Frontal cortex (tissue), 4 donors: ENCODE measurements around the gene RAB40A. TPM values are rescaled to one million over a fixed set of nuclear protein-coding genes. Genes with fewer than 3 reads are reported as not detected.
"Not testable (repeated sequence)": the region's sequence is repeated elsewhere in the genome, so short reads cannot be mapped to it uniquely, and the experiment has no call there.

Source experiments
- DNase-seq, 2 donors: peaks; one replicate each; pipeline ENCODE4 v3.0.0; 2012; ENCODE audit warnings: low spot score in 2 of 2
- FAIRE-seq: peaks from 2 replicates; lab custom pipeline; 2012; peaks lifted over from hg19 to GRCh38; lab: Jason Lieb, UNC
- total RNA-seq: library from RNA; depleted of rRNA; stranded (reverse); fragments of >200 nt; gene quantifications from one replicate; pipeline ENCODE4 v1.2.3, GENCODE V29; 2014
- donor health status: control.
- donor health status: control.
- donor health status: control.

RAB40A gene
- total RNA-seq, 1 donor from 2014 or later = 0.82 TPM

DNA sequence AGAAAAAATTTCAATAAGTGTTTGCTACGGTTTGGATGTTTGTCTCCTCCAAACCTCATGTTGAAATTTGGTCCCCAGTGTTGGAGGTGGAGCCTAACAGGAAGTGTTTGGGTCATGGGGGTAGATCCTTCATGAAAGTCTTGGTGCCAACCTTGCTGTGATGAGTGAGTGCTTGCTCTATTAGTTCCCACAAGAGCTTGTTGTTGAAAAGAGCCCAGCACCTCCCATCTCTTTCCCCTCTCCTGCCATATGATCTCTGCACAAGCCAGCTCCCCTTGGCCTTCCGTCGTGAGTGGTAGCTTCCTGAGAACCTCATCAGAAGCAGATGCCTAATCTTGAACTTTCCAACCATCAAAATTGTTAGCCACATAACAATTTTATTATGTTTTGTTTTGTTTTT is 10.3 kb upstream of the RAB40A start:
- DNase-seq (no peak), FAIRE-seq (no peak)

DNA sequence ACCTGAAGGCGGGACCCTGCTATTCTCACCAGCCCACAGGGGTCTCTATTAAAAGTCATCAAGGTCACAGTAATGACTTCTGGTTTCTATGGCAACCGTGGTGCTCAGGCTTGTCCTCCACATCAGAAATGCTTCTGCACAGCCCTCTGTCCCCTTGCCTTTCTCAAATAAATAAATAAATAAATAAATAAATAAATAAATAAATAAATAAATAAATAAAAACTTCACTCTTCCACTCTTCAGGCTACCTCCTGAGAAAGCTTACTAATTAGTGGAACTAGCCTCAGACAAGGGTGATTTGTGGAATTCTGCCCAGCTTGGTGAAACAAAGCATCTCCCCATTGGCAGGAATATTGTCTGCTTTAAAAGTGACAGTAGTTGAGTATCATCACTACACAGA is 5.5 kb upstream of the RAB40A start:
- FAIRE-seq (no peak), DNase-seq (no peak)

DNA sequence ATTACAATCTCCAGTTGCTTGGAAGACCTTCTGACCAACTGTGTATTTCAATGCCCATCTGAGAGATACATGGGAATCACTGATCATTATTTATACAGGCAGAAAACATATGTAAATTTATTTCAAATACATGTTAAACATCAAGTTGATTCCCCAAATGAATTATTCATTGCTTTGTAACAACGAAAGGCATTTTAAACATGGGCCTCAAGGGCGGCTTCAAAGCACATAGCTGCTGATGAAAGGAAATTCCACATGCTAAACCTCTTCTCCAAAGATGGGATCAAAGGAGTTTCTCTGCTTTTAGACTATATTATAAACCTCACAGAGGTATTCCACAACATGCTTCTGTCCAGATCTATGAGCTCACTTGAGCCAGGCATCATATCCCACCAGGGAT is 4.3 kb upstream of the RAB40A start:
- DNase-seq (no peak), FAIRE-seq (no peak)

DNA sequence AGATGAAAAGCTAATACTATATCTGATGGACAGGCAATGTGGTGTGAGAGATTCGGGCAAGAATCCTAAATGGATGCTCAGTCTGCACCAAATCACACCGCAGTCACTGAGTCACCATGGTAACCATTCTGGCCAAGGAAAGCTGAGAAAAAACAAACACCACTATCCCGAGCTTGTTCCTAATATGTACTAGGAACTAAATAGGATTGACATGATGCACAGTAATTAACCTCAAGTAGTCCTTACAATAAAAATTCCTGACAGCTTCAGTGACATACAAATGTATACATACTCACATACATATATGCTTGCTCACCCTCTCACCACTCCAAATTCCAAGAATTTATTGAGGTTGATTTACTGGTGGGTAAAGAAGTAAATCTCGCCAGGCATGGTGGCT is 1.1 kb upstream of the RAB40A start:
- peak in 1 of 2 donors; percentile 0 for DNase-seq
- FAIRE-seq = no peak

DNA sequence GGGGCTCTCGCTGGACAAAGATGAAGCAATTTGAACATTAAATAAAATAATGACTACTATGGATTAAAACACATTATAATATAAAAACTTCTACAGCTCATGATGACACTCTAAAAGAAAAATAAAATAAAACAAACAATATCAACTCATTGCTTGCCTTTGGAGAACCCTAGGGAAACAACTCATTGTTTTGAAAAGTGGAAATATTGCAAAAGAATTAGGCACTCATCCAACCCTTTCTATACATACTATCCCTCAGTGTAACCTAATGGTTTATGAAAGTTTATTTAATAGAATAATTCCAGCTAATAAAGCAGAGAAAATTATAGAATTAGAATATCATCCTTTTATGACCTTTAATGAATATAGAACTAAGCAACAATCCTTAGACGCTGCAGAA is 718 bp downstream of the RAB40A start:
- DNase-seq = no peak
- FAIRE-seq = no peak

DNA sequence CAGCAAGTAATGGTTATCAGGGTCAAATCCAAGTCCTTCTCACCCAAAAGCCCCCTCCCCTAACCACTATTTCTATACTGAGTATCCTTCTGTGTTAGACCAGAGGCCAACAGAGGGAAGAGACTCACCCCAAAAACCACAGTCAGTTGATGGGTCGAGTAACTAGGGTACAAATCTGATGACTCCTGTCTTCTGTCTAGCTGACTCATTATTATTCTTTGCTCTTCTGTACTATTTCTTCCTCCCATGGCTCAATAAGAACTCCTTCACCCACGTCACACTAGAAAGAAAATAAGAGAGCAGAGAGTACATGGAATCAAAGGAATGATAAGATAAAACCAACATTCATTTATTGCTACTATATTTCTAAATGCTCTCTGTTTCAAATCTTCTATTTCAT is 2.0 kb downstream of the RAB40A start:
- DNase-seq = no peak
- FAIRE-seq = no peak

DNA sequence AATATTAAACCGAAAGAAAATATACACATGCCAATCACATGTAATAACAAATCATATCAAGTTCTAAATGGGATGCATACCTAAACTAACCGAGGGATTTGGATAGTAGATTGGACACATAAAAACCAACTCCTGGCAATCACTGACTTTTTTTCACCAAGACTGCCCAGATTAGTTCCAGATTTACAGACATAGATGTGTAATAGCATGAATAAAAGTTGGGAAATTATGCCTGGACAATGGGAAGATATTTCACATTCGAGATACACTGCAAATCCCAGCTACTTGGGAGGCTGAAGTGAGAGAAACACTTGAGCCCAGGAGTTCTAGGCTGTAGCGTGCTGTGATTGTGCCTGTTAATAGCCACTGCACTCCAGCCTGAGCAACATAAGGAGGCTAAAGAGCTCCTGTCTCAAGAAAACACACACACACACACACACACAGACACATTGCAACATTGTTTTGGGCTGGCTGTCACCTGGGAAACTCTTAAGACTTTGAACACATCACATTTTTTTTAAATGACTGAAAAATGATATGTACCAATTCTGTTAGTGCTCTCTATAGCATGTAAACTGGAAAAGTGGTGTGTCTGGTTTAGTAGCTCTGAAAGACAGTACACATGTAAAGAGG is 5.7 kb downstream of the RAB40A start:
- FAIRE-seq (no peak), DNase-seq (no peak)

DNA sequence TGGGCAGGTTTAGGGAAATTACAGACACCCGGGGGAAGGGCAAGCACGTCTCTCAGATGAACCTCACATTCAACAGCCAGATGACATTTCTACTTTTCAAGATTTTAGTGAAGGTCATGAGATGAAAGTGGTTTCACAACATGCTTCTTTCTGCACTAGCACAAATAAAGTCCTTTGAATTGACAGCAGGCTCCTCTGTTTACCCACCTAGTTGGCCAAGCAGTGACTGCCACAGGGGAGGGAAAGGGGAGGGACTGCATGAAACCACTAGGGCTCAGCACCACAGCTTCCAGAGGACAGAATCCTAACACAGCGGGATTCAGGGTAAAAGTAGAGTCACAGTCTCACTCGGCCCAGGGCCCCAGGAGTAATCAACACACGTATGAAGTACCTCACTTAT is 6.2 kb downstream of the RAB40A start:
- FAIRE-seq (no peak), DNase-seq (no peak)

DNA sequence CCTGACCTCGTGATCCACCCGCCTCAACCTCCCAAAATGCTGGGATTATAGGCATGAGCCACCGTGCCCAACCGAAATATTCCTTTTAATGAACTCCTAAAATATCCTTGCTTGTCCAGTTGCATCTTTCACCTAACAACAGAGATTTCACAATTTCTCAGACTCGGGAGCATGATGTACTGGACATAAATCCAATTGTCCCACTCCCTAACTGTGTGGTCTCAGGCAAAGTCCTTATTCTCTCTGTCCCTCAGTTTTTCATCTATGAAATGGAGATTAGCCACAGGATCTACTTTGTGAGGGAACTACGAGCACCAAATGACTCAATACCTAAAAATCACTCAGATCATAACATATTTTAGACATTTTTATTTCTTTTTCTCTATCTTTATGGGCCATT is 9.3 kb downstream of the RAB40A start:
- FAIRE-seq (no peak), DNase-seq (no peak)

DNA sequence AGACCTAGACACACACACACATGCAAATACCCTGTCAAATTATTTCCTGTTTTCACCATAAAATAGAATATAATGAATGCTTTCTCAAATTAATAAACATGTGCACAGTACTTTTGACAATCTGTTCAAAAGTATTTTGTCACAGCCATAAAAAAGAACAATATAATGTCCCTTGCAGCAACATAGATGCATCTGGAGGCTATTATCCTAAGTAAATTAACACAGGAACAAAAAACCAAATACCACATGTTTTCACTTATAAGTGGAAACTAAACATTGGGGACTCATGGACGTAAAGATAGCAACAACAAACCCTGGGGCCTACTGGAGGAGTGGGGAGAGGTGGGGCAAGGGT is 15.5 kb downstream of the RAB40A start:
- FAIRE-seq (no peak), DNase-seq (no peak)

DNA sequence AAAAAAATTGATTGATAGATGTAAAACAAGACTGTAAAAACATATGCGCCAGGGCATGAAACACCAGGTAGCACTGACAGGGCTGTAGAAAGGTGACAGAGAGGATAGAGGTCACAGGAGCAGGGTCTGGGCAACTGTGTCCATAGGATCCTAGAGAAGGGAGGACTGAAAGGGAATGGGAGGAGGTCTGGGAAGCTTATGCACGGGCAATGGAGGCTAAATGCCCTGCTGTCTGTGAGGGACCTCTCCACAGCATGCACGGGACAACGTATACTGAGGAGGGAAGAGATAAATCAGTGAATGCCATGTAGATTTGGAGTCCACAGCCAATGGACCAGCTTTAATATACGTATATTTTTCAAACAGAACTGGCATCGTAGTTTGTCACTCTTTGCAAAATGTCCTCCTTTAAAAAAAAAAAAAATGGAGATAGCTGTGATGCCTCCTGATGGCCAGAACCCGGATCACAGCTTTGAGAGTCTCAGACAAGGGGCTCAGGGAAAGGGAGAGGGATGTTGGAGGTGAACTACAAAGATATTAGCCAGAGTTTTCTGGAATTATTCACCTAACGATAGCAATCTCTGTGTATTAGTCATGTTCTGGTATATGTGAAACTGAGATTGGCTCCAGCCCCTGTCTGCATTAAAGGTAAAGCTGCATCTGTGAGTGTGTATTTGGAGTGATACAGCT is 16.0 kb downstream of the RAB40A start:
- DNase-seq = no peak
- no peak for FAIRE-seq

DNA sequence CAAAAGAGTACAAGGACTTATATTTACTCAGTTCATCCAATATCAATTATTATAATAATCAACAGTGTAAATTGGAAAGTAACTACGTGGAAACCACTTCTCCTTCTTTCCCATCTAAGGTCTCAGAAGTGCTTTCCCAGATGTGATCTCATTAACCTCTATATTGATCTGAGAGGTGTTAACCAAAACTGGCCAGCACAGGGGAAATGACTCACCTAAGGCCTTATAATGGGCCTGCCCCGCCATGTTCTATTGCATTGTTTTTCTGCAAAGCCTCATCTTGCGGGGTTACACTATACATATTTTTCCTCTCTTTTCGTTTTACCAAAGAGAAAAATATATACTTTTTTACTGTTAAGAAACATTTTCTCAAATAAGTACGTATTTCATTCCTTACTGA is 20.5 kb downstream of the RAB40A start:
- DNase-seq (no peak), FAIRE-seq (no peak)

DNA sequence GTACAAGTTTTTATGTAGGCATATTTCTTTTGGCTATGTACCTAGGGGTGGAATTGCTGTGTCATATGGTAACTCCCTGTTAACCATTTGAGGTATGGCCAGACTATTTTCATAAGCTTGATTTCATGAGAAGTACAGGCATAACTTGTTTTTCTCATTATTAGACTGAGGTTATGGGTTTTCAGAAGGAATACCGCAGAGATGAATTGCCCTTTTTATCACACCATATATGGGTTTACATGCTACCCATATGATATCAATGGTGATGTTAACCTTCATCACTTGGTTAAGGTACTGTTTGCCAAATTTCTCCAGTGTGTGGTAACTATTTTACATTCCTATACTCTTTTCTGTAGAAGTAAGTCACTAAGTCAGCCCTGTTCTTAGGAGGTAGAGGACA is 23.5 kb downstream of the RAB40A start:
- FAIRE-seq (no peak), DNase-seq (no peak)

DNA sequence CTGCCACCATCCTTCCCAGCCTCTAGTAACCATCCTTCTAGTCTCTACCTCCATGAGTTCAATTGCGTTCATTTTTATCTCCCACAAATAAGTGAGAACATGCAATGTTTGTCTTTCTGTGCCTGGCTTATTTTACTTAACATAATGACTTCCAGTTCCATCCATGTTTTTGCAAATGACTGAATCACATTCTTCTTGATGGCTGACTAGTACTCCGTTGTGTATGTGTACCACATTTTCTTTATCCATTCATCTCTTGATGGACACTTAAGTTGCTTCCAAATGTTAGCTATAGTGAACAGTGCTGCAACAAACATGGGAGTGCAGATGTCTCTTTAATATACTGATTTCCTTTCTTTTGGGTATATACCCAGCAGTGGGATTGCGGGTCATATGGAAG is 25.7 kb downstream of the RAB40A start:
- not testable (repeated sequence) for DNase-seq, FAIRE-seq

DNA sequence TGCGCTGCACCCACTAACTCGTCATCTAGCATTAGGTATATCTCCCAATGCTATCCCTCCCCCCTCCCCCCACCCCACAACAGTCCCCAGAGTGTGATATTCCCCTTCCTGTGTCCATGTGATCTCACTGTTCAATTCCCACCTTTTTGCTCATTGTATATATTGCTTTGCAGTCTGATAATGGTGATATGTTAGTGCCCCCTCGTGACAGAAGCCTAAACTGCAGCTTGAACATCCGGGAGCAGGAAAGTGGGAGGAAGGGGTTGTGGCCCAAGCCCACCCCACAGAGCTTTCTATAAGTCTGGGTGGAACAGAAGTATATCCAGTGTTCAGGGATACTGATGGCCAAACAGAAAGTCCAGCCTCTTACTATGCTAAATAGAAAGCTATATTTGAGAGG is 29.6 kb downstream of the RAB40A start:
- DNase-seq = peak in 1 of 2 donors; percentile 1
- FAIRE-seq = not testable (repeated sequence)

DNA sequence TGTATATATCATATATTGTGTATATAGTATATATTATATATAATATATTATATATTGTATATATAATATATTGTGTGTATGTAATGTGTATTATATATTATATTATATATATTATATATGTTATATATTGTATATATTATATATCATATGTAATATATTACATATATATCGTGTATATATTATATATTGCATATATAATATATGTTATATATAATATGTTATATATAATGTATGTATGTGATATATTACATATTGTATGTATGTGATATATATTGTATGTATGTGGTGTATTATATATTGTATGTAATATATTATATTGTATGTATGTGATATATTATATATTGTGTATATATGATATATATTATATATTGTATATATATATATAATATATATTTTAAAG is 30.5 kb downstream of the RAB40A start:
- FAIRE-seq = peak; percentile 99
- DNase-seq = no peak

DNA sequence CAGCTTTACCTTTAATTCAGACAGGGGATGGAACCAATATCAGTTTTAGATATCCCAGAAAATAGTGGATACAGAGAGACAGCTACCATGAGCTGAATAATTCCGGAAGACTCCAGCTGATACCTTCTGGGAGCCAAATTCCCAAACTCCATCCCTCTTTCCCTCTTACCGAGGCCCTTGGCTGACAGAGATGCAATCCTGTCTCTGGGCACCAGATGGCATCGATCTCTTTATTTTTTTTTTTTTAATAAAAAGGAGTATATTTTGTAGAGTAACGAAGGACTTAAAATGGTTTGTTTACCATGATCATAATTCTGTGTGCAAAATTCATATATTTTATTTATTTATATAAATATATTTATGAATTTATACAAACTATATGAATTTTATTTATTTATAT is 31.0 kb downstream of the RAB40A start:
- FAIRE-seq = no peak
- DNase-seq = peak in 1 of 2 donors; percentile 3

DNA sequence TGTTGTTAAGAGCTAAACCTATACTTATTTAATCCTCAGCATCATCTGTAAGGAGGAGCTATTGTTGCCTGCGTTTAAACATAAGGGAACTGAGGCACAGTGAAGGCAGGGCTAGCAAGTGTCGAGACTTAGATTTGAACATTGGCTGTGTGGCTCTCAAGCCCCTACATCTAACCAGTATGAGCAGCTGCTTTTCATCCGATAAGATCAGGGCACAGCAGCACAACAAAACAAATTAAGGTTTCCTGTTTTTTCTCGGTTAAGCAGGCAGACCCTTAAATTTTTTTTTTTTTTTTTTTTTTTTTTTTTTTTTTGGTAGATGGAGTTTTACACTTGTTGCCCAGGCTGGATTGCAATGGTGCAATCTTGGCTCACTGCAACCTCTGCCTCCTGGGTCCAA is 35.6 kb downstream of the RAB40A start:
- FAIRE-seq = no peak
- no peak for DNase-seq

DNA sequence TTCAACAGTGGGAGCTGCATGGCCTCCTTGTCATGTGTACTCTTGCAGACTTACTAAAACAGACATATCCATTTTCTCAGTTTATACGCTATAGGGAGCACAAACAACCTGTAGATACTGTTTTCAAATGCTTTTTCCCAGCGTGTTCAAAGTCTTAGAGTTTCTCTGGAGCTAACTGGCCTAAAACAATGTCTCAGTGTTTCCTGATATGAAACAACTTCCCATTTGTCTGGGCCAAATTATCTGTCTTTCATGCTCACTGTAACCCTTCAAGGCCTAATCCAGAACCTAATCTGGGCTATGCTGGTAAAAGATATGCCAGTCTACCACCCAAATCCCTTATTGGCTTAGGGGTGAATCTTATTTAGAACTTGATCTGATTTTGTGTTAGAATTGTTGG is 38.8 kb downstream of the RAB40A start:
- no peak for FAIRE-seq
- no peak for DNase-seq

DNA sequence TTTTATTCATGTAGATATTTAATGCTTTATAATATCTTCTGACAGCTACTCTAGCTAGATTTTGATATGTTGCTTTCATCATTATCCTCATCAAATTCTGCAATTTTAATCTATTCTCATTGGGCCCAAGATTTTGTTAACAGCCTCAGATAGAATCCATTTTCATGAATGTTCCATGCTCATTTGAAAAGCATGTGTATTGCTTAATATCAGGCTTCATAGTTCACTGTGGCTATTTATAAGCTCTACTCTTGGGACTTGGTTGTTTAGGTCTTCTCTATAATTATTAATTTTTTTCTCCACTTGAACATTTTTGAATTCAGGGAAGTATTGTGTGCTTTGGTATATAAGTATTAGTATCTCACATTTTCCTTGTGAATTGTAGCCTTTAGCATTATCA is 41.8 kb downstream of the RAB40A start:
- DNase-seq (no peak), FAIRE-seq (no peak)

DNA sequence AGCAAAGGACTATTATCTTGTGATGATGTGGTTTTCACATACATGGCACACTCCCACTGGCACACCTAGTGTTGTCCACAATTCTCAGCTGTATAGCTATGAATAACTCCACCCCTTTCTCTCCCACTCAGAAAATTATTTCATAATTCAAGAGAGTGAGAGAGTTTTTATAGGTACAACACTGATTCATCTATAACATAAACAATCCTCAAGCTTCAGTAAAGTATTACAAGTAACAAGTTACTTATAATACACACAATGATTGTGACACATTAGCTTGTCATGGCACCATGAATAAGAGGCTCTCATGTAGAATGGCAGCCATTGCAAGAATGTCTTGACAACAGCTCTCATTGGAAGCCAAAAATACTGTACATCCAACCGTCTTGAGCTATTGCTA is 43.9 kb downstream of the RAB40A start:
- DNase-seq (no peak), FAIRE-seq (no peak)

DNA sequence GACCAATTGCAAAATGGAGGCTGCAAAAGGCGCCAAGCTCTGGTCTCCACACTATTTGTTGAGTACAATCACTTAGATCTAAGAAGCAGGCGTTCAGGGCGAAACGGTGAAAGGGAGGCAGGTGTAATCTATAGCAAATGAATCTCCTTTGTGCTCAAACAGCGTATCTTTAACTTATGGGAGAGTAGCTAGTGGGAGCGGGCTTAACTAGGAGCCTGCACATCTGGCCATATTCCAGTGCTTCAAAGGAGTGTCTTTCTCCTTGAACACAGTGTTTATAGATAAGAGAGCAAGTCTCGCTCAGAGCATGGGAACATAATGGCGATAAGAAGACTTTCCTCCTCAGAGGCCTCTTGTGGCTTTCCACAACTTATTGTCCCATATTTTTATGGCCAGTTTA is 49.3 kb downstream of the RAB40A start:
- not testable (repeated sequence) for FAIRE-seq, DNase-seq
